HG03558 (cell line): ENCODE measurements around the gene SPSB3.

Experiments
- ATAC-seq: cut with Tn5 transposase; IDR thresholded peaks from one replicate; pipeline ENCODE4 v1.9.1; 2021; ENCODE audit warnings: moderate number of reproducible peaks; ENCODE audit not compliant: unreplicated experiment; ENCODE audit errors: extremely low read depth

The SPSB3 gene

GRCh38 chr16:1776672-1776955, 5.8 kb downstream of the SPSB3 start:
- no peak for ATAC-seq

- ATAC-seq, result no peak
Observed at GRCh38 chr16:1775846-1776671, 6.3 kb downstream of the SPSB3 start.

- ATAC-seq, result no peak
Observed at GRCh38 chr16:1775006-1775845, 7.1 kb downstream of the SPSB3 start.

- ATAC-seq, result no peak
Observed at GRCh38 chr16:1774448-1774780, 8.0 kb downstream of the SPSB3 start.

GRCh38 chr16:1773703-1774447, 8.5 kb downstream of the SPSB3 start:
- no peak for ATAC-seq

GRCh38 chr16:1772908-1773702, 9.3 kb downstream of the SPSB3 start, which contains the start of gene MRPS34:
MRPS34 (minus strand) TSS chr16:1773134; CDS start chr16:1773119, 15 bp downstream.
- no peak for ATAC-seq

GRCh38 chr16:1772362-1772907, 9.9 kb downstream of the SPSB3 start, which contains the start of gene EME2:
EME2 (plus strand) TSS chr16:1772810; CDS start chr16:1773228, 418 bp downstream.
- ATAC-seq, result no peak

- ATAC-seq, result no peak
Observed at GRCh38 chr16:1771864-1772361, 10.5 kb downstream of the SPSB3 start.

GRCh38 chr16:1771188-1771863, 11.0 kb downstream of the SPSB3 start, which contains the start of gene NME3:
NME3 (minus strand) TSS chr16:1771543; CDS start chr16:1771534, 9 bp downstream.
- no peak for ATAC-seq

- no peak for ATAC-seq
Observed at GRCh38 chr16:1770328-1771187, 11.8 kb downstream of the SPSB3 start.

GRCh38 chr16:1769402-1770300, 12.7 kb downstream of the SPSB3 start:
- ATAC-seq, result no peak

GRCh38 chr16:1768767-1769401, 13.5 kb downstream of the SPSB3 start:
- ATAC-seq, result no peak

- no peak for ATAC-seq
Observed at GRCh38 chr16:1768061-1768766, 14.2 kb downstream of the SPSB3 start.

- no peak for ATAC-seq
Observed at GRCh38 chr16:1767116-1767994, 15.0 kb downstream of the SPSB3 start.

- no peak for ATAC-seq
Observed at GRCh38 chr16:1766701-1767100, 15.7 kb downstream of the SPSB3 start.
